ENCODE measurements around the gene ZGPAT. TPM values are rescaled to one million over a fixed set of nuclear protein-coding genes. Genes with fewer than 3 reads are reported as not detected.

The ZGPAT gene
- total RNA-seq, 1 experiment from 2014 or later: 35.8 TPM

- no TSS peak for BruUV-seq (replicated peaks)
These were observed 21.1 kb upstream of the ZGPAT start for GRCh38 chr20:63686492-63687321.

More at GRCh38 chr20:63686492-63687321, 21.1 kb upstream of the ZGPAT start:
- CTCF ChIA-PET: interaction anchor here (0.7 kb wide), 1 partner anchor 22 kb away, joined by 3 read pairs; no protein-coding TSS in a partner anchor
- Histone ChIP-seq H3K4me3 (ENCODE audit: low read depth in 2 of 2, low read length in 2 of 2) (no peak overlapping the region), H3K27ac (ENCODE audit: low read length) (peak overlapping the region; percentile 39; the same call in 1 of the 2 replicates), H3K4me1 (ENCODE audit: control insufficient read depth, insufficient read depth, low read length) (peaks cover 43% of the 10 kb centered on the region), H3K9me3 (ENCODE audit: control insufficient read depth, insufficient read depth, low read depth, low read length) (no peaks in the 10 kb centered on the region), H3K27me3 (ENCODE audit: control insufficient read depth, insufficient read depth, low read length) (no peaks in the 10 kb centered on the region), H3K36me3 (ENCODE audit: control insufficient read depth, insufficient read depth, low read length) (no peaks in the 10 kb centered on the region)
- in situ Hi-C loops (cut with HindIII; ENCODE audit: low pct_unique_long_range_greater_than_20kb, low sequenced_read_pairs): no loop called here
- no peak for DNase-seq (ENCODE audit: low read depth, low spot score)
- POLR2A ChIA-PET: interaction anchor here (0.6 kb wide), 1 partner anchor 45 kb away, joined by 3 read pairs; no protein-coding TSS in a partner anchor
- ATAC-seq: no peak
- intact Hi-C loops (cut with micrococcal nuclease; ENCODE audit: unreplicated experiment): no loop called here
- TF ChIP-seq CTCF (IDR thresholded peaks at IDR 0.05): no peak
- TF ChIP-seq POLR2AphosphoS5 (IDR thresholded peaks at IDR 0.05; ENCODE audit: low read depth, low read length): peak; percentile 22; the same call in 1 of the 2 replicates
- no peak for TF ChIP-seq REST (IDR thresholded peaks at IDR 0.05; ENCODE audit: insufficient read depth in 1 of 2, low read depth in 2 of 2, low read length in 1 of 2)
- TF ChIP-seq SIN3A (IDR thresholded peaks at IDR 0.05; ENCODE audit: borderline replicate concordance, insufficient read depth, low read depth, low read length): no peak
- TF ChIP-seq TCF7L2 (IDR thresholded peaks at IDR 0.05; ENCODE audit: low read depth, low read length): no peak

Measured in Panc1 (cell line).